Measurements from ENCODE around the gene RILP.
"Not testable (repeated sequence)": the region's sequence is repeated elsewhere in the genome, so short reads cannot be mapped to it uniquely, and the experiment has no call there.

The RILP gene

DNA sequence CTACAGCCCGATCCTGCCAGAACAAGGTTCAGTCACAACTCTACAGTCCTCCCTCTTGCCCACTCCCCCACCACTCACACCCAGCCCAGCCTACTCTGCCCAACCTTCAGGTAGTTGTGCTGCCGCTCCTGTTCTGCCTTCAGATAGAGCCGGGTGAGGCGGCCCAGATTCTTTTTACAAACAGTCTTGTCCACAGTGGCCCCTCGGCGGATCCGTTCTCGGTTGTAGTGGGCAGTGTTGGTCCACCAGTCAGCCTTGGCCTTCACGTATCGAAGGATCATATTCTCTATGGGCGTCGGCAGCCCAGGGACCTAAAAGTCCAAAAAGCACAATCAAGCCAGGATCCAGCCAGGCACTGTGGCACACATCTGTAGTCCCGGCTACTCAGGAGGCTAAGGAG, 26.7 kb upstream of the RILP start:
- peaks cover 27 to 95% (median 94%) of the 10 kb centered on the region in 5 donors for H3K36me3 ChIP-seq (ENCODE audit: control insufficient read depth in 5 of 5, insufficient read depth in 5 of 5, low read length in 5 of 5)
- no peak overlapping the region for H3K4me3 ChIP-seq (ENCODE audit: low read depth in 1 of 5, low read length in 5 of 5)
- H3K9me3 ChIP-seq (ENCODE audit: control insufficient read depth in 5 of 5, low read length in 5 of 5), result no peaks in the 10 kb centered on the region
- H3K9ac ChIP-seq (ENCODE audit: low read length in 5 of 5), result no peak overlapping the region
- no peaks in the 10 kb centered on the region for H3K4me1 ChIP-seq (ENCODE audit: control insufficient read depth in 5 of 5, insufficient read depth in 5 of 5, low read length in 5 of 5)
- no peaks in the 10 kb centered on the region for H3K27me3 ChIP-seq (ENCODE audit: control insufficient read depth in 5 of 5, insufficient read depth in 4 of 5, low read length in 5 of 5)
- H3K27ac ChIP-seq (ENCODE audit: low read depth, low read length), result no peak overlapping the region

DNA sequence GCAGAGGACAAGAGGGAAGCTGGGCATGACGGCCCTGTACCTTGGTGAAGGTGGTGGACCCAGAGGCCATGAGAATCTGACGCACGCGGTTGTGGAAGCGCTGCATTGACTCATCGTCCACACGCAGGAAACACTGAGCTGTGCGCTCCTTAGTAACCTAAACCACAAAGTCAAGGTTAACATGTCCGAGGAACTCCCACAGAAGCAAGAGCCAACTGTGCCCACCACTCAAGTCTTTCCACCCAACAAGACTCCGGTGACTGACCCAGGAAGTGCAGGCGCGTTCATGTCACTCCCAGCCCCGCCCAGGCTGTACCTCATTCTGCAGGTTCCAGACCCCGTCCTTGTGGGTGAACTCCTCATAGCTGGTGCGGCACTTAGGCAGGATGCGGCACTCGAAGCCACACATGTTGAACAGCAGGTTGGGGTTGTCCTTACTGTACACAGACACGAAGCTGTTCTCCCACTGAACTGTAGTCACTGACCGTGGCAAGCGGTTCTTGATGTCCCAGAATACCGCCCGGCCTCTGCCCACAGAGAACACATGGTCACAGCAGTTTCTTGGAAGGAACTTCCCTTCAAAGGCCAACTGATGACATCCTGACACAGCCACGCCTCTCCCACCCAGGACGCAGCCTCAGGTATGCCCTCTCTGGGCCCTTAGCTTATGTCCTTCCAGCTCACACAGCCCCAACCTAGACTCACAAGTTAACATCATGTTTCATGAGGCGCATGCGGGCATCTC, 23.5 kb upstream of the RILP start:
- Histone ChIP-seq H3K4me3 (ENCODE audit: low read depth in 1 of 5, low read length in 5 of 5) (no peak overlapping the region), H3K27me3 (ENCODE audit: control insufficient read depth in 5 of 5, insufficient read depth in 4 of 5, low read length in 5 of 5) (no peaks in the 10 kb centered on the region), H3K36me3 (ENCODE audit: control insufficient read depth in 5 of 5, insufficient read depth in 5 of 5, low read length in 5 of 5) (peaks cover 24 to 84% (median 79%) of the 10 kb centered on the region in 5 donors), H3K9ac (ENCODE audit: low read length in 5 of 5) (no peak overlapping the region), H3K9me3 (ENCODE audit: control insufficient read depth in 5 of 5, low read length in 5 of 5) (no peaks in the 10 kb centered on the region), H3K27ac (ENCODE audit: low read depth, low read length) (no peak overlapping the region), H3K4me1 (ENCODE audit: control insufficient read depth in 5 of 5, insufficient read depth in 5 of 5, low read length in 5 of 5) (peaks cover 5 to 16% (median 12%) of the 10 kb centered on the region in 5 donors)

- H3K27me3 ChIP-seq (ENCODE audit: control insufficient read depth in 5 of 5, insufficient read depth in 4 of 5, low read length in 5 of 5); H3K27ac ChIP-seq (ENCODE audit: low read depth, low read length); H3K9me3 ChIP-seq (ENCODE audit: control insufficient read depth in 5 of 5, low read length in 5 of 5); H3K4me3 ChIP-seq (ENCODE audit: low read depth in 1 of 5, low read length in 5 of 5); H3K9ac ChIP-seq (ENCODE audit: low read length in 5 of 5): not testable (repeated sequence)
- Histone ChIP-seq H3K36me3 (ENCODE audit: control insufficient read depth in 5 of 5, insufficient read depth in 5 of 5, low read length in 5 of 5) (peaks cover 11 to 69% (median 63%) of the 10 kb centered on the region in 5 donors), H3K4me1 (ENCODE audit: control insufficient read depth in 5 of 5, insufficient read depth in 5 of 5, low read length in 5 of 5) (peaks cover 0 to 29% (median 24%) of the 10 kb centered on the region in 5 donors)
Observed at GRCh38 chr17:1663934-1664333, 14.3 kb upstream of the RILP start.

DNA sequence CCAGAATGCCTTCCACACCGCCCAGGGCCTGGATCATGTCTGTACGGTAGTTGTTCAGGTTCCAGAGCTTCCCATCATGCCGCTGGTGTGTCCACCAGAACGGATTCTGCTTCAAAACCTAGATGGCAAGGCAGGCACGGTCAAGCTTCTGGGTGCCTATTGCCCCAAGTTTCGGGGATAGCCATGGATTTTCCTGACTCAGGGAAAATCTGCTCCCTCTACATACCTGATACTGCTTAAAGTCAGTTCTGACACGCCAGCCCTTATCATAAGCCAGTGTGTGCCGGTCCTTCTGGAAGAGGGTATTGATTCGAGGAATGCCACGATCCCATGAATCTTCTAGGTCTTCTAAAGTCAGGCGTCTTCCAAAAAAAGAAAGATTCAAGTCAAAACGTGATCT, 11.4 kb upstream of the RILP start:
- Histone ChIP-seq H3K36me3 (ENCODE audit: control insufficient read depth in 5 of 5, insufficient read depth in 5 of 5, low read length in 5 of 5) (peaks cover 22 to 82% (median 70%) of the 10 kb centered on the region in 5 donors), H3K4me1 (ENCODE audit: control insufficient read depth in 5 of 5, insufficient read depth in 5 of 5, low read length in 5 of 5) (peaks cover 0 to 6% (median under 1%) of the 10 kb centered on the region in 5 donors), H3K27ac (ENCODE audit: low read depth, low read length) (no peak overlapping the region), H3K27me3 (ENCODE audit: control insufficient read depth in 5 of 5, insufficient read depth in 4 of 5, low read length in 5 of 5) (no peaks in the 10 kb centered on the region), H3K9ac (ENCODE audit: low read length in 5 of 5) (no peak overlapping the region), H3K4me3 (ENCODE audit: low read depth in 1 of 5, low read length in 5 of 5) (no peak overlapping the region), H3K9me3 (ENCODE audit: control insufficient read depth in 5 of 5, low read length in 5 of 5) (no peaks in the 10 kb centered on the region)

GRCh38 chr17:1658100-1658499, 8.4 kb upstream of the RILP start:
- H3K4me1 ChIP-seq (ENCODE audit: control insufficient read depth in 5 of 5, insufficient read depth in 5 of 5, low read length in 5 of 5), result peaks cover 0 to 5% (median 0%) of the 10 kb centered on the region in 5 donors
- H3K27ac ChIP-seq (ENCODE audit: low read depth, low read length), result no peak overlapping the region
- H3K9ac ChIP-seq (ENCODE audit: low read length in 5 of 5), result no peak overlapping the region
- no peak overlapping the region for H3K4me3 ChIP-seq (ENCODE audit: low read depth in 1 of 5, low read length in 5 of 5)
- no peaks in the 10 kb centered on the region for H3K27me3 ChIP-seq (ENCODE audit: control insufficient read depth in 5 of 5, insufficient read depth in 4 of 5, low read length in 5 of 5)
- no peaks in the 10 kb centered on the region for H3K9me3 ChIP-seq (ENCODE audit: control insufficient read depth in 5 of 5, low read length in 5 of 5)
- peaks cover 27 to 93% (median 85%) of the 10 kb centered on the region in 5 donors for H3K36me3 ChIP-seq (ENCODE audit: control insufficient read depth in 5 of 5, insufficient read depth in 5 of 5, low read length in 5 of 5)

GRCh38 chr17:1653735-1654134, 4.1 kb upstream of the RILP start:
- Histone ChIP-seq H3K27ac (ENCODE audit: low read depth, low read length) (no peak overlapping the region), H3K36me3 (ENCODE audit: control insufficient read depth in 5 of 5, insufficient read depth in 5 of 5, low read length in 5 of 5) (peaks cover 24 to 81% (median 74%) of the 10 kb centered on the region in 5 donors), H3K27me3 (ENCODE audit: control insufficient read depth in 5 of 5, insufficient read depth in 4 of 5, low read length in 5 of 5) (no peaks in the 10 kb centered on the region), H3K4me3 (ENCODE audit: low read depth in 1 of 5, low read length in 5 of 5) (no peak overlapping the region), H3K9me3 (ENCODE audit: control insufficient read depth in 5 of 5, low read length in 5 of 5) (no peaks in the 10 kb centered on the region), H3K4me1 (ENCODE audit: control insufficient read depth in 5 of 5, insufficient read depth in 5 of 5, low read length in 5 of 5) (peaks cover 8 to 20% (median 13%) of the 10 kb centered on the region in 5 donors), H3K9ac (ENCODE audit: low read length in 5 of 5) (no peak overlapping the region)

DNA sequence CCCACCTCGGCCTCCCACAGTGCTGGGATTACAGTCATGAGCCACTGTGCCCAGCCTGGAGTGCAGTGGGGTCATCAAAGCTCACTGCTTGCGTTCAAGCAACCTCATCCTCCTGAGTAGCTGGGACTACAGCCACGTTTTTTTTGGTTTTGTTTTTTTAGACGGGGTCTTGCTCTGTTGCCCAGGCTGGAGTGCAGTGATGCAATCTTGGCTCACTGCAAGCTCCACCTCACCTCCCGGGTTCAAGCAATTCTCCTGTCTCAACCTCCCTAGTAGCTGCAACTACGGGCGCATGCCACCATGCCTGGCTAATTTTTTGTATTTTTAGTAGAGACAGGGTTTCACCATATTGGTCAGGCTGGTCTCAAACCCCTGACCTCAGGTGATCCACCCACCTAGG, 3.1 kb upstream of the RILP start:
- H3K9me3 ChIP-seq (ENCODE audit: control insufficient read depth in 5 of 5, low read length in 5 of 5); H3K27ac ChIP-seq (ENCODE audit: low read depth, low read length); H3K9ac ChIP-seq (ENCODE audit: low read length in 5 of 5); H3K4me3 ChIP-seq (ENCODE audit: low read depth in 1 of 5, low read length in 5 of 5); H3K27me3 ChIP-seq (ENCODE audit: control insufficient read depth in 5 of 5, insufficient read depth in 4 of 5, low read length in 5 of 5): not testable (repeated sequence)
- H3K36me3 ChIP-seq (ENCODE audit: control insufficient read depth in 5 of 5, insufficient read depth in 5 of 5, low read length in 5 of 5), result peaks cover 19 to 72% (median 66%) of the 10 kb centered on the region in 5 donors
- H3K4me1 ChIP-seq (ENCODE audit: control insufficient read depth in 5 of 5, insufficient read depth in 5 of 5, low read length in 5 of 5), result peaks cover 11 to 29% (median 22%) of the 10 kb centered on the region in 5 donors

- H3K27ac ChIP-seq (ENCODE audit: low read depth, low read length), result peak overlapping the region; percentile 96
- H3K4me3 ChIP-seq (ENCODE audit: low read depth in 1 of 5, low read length in 5 of 5), result no peak overlapping the region
- H3K4me1 ChIP-seq (ENCODE audit: control insufficient read depth in 5 of 5, insufficient read depth in 5 of 5, low read length in 5 of 5), result peaks cover 13 to 40% (median 32%) of the 10 kb centered on the region in 5 donors
- H3K9ac ChIP-seq (ENCODE audit: low read length in 5 of 5), result no peak overlapping the region
- H3K9me3 ChIP-seq (ENCODE audit: control insufficient read depth in 5 of 5, low read length in 5 of 5), result no peaks in the 10 kb centered on the region
- peaks cover 13 to 71% (median 62%) of the 10 kb centered on the region in 5 donors for H3K36me3 ChIP-seq (ENCODE audit: control insufficient read depth in 5 of 5, insufficient read depth in 5 of 5, low read length in 5 of 5)
- H3K27me3 ChIP-seq (ENCODE audit: control insufficient read depth in 5 of 5, insufficient read depth in 4 of 5, low read length in 5 of 5), result no peaks in the 10 kb centered on the region
Observed at GRCh38 chr17:1651559-1651844, 1.8 kb upstream of the RILP start.

- Histone ChIP-seq H3K4me1 (ENCODE audit: control insufficient read depth in 5 of 5, insufficient read depth in 5 of 5, low read length in 5 of 5) (peaks cover 15 to 46% (median 38%) of the 10 kb centered on the region in 5 donors), H3K9me3 (ENCODE audit: control insufficient read depth in 5 of 5, low read length in 5 of 5) (no peaks in the 10 kb centered on the region), H3K27me3 (ENCODE audit: control insufficient read depth in 5 of 5, insufficient read depth in 4 of 5, low read length in 5 of 5) (no peaks in the 10 kb centered on the region), H3K9ac (ENCODE audit: low read length in 5 of 5) (peak overlapping the region in 2 of 5 donors; percentile 81 to 95), H3K4me3 (ENCODE audit: low read depth in 1 of 5, low read length in 5 of 5) (no peak overlapping the region), H3K36me3 (ENCODE audit: control insufficient read depth in 5 of 5, insufficient read depth in 5 of 5, low read length in 5 of 5) (peaks cover 10 to 71% (median 57%) of the 10 kb centered on the region in 5 donors), H3K27ac (ENCODE audit: low read depth, low read length) (peak overlapping the region; percentile 96)
Observed at GRCh38 chr17:1650731-1651558, 1.3 kb upstream of the RILP start.
